ENCODE results near the gene MEGF9. TPM values are rescaled to one million over a fixed set of nuclear protein-coding genes. Genes with fewer than 3 reads are reported as not detected.

The MEGF9 gene
- total and polyA plus RNA-seq, 2 of the 13 experiments (the other 11 are each of a cell fraction or from before 2014, with no cell fraction given): 3.1 to 3.3 TPM

- TF ChIP-seq PREB (CRISPR knock-in tag; IDR thresholded peaks at IDR 0.05) (no peak), ZNF367 (CRISPR knock-in tag; IDR thresholded peaks at IDR 0.05; ENCODE audit: borderline replicate concordance) (no peak), SIN3B (IDR thresholded peaks at IDR 0.05; ENCODE audit: low read length) (no peak), SALL2 (CRISPR knock-in tag; IDR thresholded peaks at IDR 0.05) (no peak), PRDM4 (CRISPR knock-in tag; IDR thresholded peaks at IDR 0.05; ENCODE audit: borderline replicate concordance) (no peak), GATAD2A (CRISPR knock-in tag; IDR thresholded peaks at IDR 0.05) (peak; percentile 43; the same call in 1 of the 2 replicates), LBX2 (CRISPR knock-in tag; IDR thresholded peaks at IDR 0.05; ENCODE audit: borderline replicate concordance) (no peak), SNAPC5 (CRISPR knock-in tag; IDR thresholded peaks at IDR 0.05; ENCODE audit: borderline replicate concordance) (no peak), ZFP91 (CRISPR knock-in tag; IDR thresholded peaks at IDR 0.05; ENCODE audit: borderline replicate concordance) (no peak), CEBPB (IDR thresholded peaks at IDR 0.05; ENCODE audit: borderline replicate concordance, low read depth, low read length) (peak; percentile 93), MYPOP (CRISPR knock-in tag; IDR thresholded peaks at IDR 0.05) (no peak), ZNF33A (CRISPR knock-in tag; IDR thresholded peaks at IDR 0.05; ENCODE audit: borderline replicate concordance) (no peak), ZNF782 (CRISPR knock-in tag; IDR thresholded peaks at IDR 0.05; ENCODE audit: borderline replicate concordance) (no peak), ZNF629 (CRISPR knock-in tag; conservative IDR thresholded peaks at IDR 0.05) (no peak), ZSCAN20 (CRISPR knock-in tag; IDR thresholded peaks at IDR 0.05; ENCODE audit: borderline replicate concordance) (no peak), TFAP4 (IDR thresholded peaks at IDR 0.05; ENCODE audit: borderline replicate concordance, low read depth) (no peak), KDM5A (IDR thresholded peaks at IDR 0.05; ENCODE audit: borderline replicate concordance, low read length) (no peak), BRD4 (CRISPR knock-in tag; IDR thresholded peaks at IDR 0.05) (no peak), NR2F6 (IDR thresholded peaks at IDR 0.05) (no peak), NR2F6 (CRISPR knock-in tag; IDR thresholded peaks at IDR 0.05) (no peak), RBM39 (IDR thresholded peaks at IDR 0.05; ENCODE audit: low read depth, low read length, poor library complexity, severe bottlenecking) (no peak)
Measured at GRCh38 chr9:120616966-120617935, 97.0 kb downstream of the MEGF9 start (continued).
